Lung (tissue), 12 donors: ENCODE data around the gene REEP1. TPM values are rescaled to one million over a fixed set of nuclear protein-coding genes. Genes with fewer than 3 reads are reported as not detected.

Experiments used
- ATAC-seq: fragments of 200-7000 bp; cut with Tn5 transposase; one replicate; pipeline ENCODE4 v1.9.1; 2020; ENCODE audit warnings: moderate number of reproducible peaks; ENCODE audit not compliant: insufficient read depth, low FRiP score
- DNase-seq, 3 donors: peaks; one replicate each; pipeline ENCODE4 v3.0.0-alpha.2; 2013 to 2017
- H3K27ac ChIP-seq, 2 donors: one replicate each; pipeline ENCODE4 v1.5.1; 2013; ENCODE audit warnings: mild to moderate bottlenecking in 2 of 2, moderate library complexity in 2 of 2, control low read depth in 1 of 2, inconsistent platforms in 1 of 2, low read depth in 1 of 2, low read length in 1 of 2
- H3K27me3 ChIP-seq, 3 donors: one replicate each; pipeline ENCODE4 v1.5.1; 2013; ENCODE audit warnings: low read length in 2 of 3; ENCODE audit not compliant: control insufficient read depth in 3 of 3, insufficient read depth in 3 of 3
- H3K36me3 ChIP-seq, 4 donors: one replicate each; pipeline ENCODE4 v1.5.1; 2013; ENCODE audit warnings: low read length in 4 of 4, mild to moderate bottlenecking in 1 of 4, moderate library complexity in 1 of 4; ENCODE audit not compliant: control insufficient read depth in 4 of 4, insufficient read depth in 4 of 4
- H3K4me1 ChIP-seq, 5 donors: one replicate each; pipeline ENCODE4 v1.5.1; 2013; ENCODE audit warnings: low read length in 5 of 5, mild to moderate bottlenecking in 2 of 5, moderate library complexity in 1 of 5; ENCODE audit not compliant: control insufficient read depth in 5 of 5, insufficient read depth in 5 of 5
- H3K4me3 ChIP-seq: one replicate; pipeline ENCODE4 v1.5.1; 2013; ENCODE audit warnings: mild to moderate bottlenecking, control low read depth, moderate library complexity
- H3K9ac ChIP-seq, 2 donors: one replicate each; pipeline ENCODE4 v1.5.1; 2013; ENCODE audit warnings: low read length in 2 of 2, control low read depth in 1 of 2; ENCODE audit not compliant: insufficient read depth in 1 of 2
- H3K9me3 ChIP-seq, 4 donors: one replicate each; pipeline ENCODE4 v1.5.1; 2013; ENCODE audit warnings: low read length in 3 of 4, mild to moderate bottlenecking in 1 of 4, moderate library complexity in 1 of 4; ENCODE audit not compliant: control insufficient read depth in 4 of 4, insufficient read depth in 3 of 4
- WGBS, 2 donors: extraction: QIAGEN DNeasy Blood & Tissue Kit; methylation state at CpG; one replicate each; pipeline ENCODE4 v1.1.7; 2013; 5-methylcytosine and 5-hydroxymethylcytosine counted together
- polyA plus RNA-seq, 2 donors: library from polyadenylated mRNA; stranded (reverse); fragments of 200-250 nt; gene quantifications; one replicate each; pipeline ENCODE4 v1.2.1, GENCODE V29; 2013
- total RNA-seq, 2 donors: library from RNA; depleted of rRNA in 1 of 2; stranded (reverse); fragments of >200 nt in 1 of 2; gene quantifications; one replicate each; pipeline ENCODE4 v1.2.1, GENCODE V29; 2014 to 2021
- TF ChIP-seq, protein P1 (sequence below): IDR thresholded peaks from 2 replicates; pipeline ENCODE4 v1.5.1; 2012; ENCODE audit warnings: mild to moderate bottlenecking; ENCODE audit errors: control extremely low read depth, extremely low read depth
- donor health status: control.
- donor health status: control.
- donor health status: Bipolar disorder and iron deficiency.
- donor health status: healthy.
- donor health status: DM: yes; HTN: yes; CAD: no.

REEP1 gene
- total and polyA plus RNA-seq, 4 donors = 2.4 to 19.7 (median 5.4) TPM

DNA sequence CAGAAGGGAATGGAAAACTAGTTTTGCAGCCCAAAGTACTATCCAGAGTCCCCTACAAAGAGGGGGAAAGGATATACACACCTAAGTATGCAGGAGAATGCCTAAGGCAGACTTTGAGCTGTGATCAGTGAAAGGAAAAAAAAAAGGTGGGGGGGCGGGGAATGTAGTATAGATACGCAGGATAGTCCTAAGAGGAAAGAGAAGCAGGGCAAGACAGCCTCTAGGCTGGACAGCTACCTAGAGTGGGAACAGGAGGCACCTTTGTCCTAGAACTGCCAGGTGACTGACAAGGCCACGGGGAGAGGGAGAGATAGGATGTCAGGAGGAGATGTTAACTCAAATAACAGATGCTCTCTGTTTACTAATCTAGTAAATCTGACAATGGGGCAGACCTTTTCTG, 6.0 kb downstream of the REEP1 start:
- ATAC-seq (no peak), DNase-seq (no peak)
- 87 to 94% methylated on average over 3 of the region's 3 CpGs for whole genome bisulfite sequencing, 2 donors
- Histone ChIP-seq H3K27me3 (peaks cover 0 to 24% (median 6%) of the 10 kb centered on the region in 3 donors), H3K27ac (no peak overlapping the region), H3K4me3 (no peak overlapping the region), H3K9ac (no peak overlapping the region), H3K9me3 (no peaks in the 10 kb centered on the region), H3K36me3 (no peaks in the 10 kb centered on the region), H3K4me1 (peaks cover 0 to 6% (median 5%) of the 10 kb centered on the region in 5 donors)
- TF ChIP-seq, protein P1, sequence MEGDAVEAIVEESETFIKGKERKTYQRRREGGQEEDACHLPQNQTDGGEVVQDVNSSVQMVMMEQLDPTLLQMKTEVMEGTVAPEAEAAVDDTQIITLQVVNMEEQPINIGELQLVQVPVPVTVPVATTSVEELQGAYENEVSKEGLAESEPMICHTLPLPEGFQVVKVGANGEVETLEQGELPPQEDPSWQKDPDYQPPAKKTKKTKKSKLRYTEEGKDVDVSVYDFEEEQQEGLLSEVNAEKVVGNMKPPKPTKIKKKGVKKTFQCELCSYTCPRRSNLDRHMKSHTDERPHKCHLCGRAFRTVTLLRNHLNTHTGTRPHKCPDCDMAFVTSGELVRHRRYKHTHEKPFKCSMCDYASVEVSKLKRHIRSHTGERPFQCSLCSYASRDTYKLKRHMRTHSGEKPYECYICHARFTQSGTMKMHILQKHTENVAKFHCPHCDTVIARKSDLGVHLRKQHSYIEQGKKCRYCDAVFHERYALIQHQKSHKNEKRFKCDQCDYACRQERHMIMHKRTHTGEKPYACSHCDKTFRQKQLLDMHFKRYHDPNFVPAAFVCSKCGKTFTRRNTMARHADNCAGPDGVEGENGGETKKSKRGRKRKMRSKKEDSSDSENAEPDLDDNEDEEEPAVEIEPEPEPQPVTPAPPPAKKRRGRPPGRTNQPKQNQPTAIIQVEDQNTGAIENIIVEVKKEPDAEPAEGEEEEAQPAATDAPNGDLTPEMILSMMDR = no peak

DNA sequence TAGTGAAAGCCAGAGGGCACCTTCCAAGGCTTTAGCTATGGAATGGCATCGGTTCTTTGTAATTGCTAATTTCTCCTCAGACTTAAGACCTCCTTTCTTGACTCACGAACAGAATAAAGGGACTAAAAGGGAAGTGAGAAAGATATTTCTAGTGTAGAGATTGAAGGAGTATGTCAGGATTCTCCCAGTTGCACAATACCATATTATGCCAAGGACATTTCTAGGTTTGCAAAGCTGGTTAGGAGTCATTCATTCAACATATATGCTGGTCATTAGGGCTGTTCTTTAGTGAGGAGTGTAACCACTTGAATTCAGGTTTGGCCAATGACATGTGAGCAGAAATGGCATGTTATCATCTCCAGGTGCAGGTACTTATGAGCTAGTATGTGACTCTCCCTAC, 7.4 kb downstream of the REEP1 start:
- TF ChIP-seq, protein P1 = no peak
- WGBS, 2 donors = 76 to 77% methylated on average over 2 of the region's 2 CpGs
- ATAC-seq (no peak), DNase-seq (no peak)
- Histone ChIP-seq H3K9ac (no peak overlapping the region), H3K4me1 (peaks cover 0 to 6% (median 2%) of the 10 kb centered on the region in 5 donors), H3K27me3 (peaks cover 0 to 12% (median 0%) of the 10 kb centered on the region in 3 donors), H3K4me3 (no peak overlapping the region), H3K36me3 (no peaks in the 10 kb centered on the region), H3K9me3 (no peaks in the 10 kb centered on the region), H3K27ac (no peak overlapping the region)

DNA sequence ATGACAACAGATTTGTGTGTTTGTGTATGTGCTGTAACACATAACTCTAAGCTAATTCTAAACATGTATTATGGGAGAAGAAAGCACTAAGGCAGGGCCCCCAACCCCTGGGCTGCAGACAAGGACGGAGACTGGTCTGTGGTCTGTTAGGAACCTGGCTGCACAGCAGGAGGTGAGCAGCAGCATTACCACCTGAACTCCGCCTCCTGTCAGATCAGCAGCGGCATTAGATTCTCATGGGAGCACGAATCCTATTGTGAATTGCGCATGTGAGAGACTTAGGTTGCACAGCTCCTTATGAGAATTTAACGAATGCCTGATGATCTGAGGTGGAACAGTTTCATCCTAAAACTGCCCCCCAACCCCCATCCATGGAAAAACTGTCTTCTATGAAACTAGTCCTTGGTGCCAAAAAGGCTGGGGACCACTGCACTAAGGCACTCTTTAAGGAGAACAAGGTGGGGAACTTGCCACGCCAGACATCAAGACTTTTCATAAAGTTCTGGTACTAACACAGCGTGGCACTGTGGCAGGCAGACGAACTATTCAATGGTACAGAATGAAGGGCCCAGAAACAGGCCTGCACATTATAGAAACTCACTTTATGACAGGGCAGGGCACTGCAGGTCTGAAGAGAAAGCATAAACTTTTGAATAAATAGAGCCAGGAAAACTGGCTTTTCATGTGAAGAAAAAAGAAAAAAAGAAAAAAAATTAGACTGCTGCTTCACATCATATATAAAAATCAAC, 14.0 kb downstream of the REEP1 start:
- no peaks in the 10 kb centered on the region for H3K36me3 ChIP-seq
- 89 to 92% methylated on average over 9 of the region's 9 CpGs for WGBS, 2 donors
- no peaks in the 10 kb centered on the region for H3K9me3 ChIP-seq
- no peak overlapping the region for H3K9ac ChIP-seq
- no peak overlapping the region for H3K4me3 ChIP-seq
- no peak overlapping the region for H3K27ac ChIP-seq
- DNase-seq (no peak), ATAC-seq (no peak)
- H3K4me1 ChIP-seq = peaks cover 0 to 5% (median 0%) of the 10 kb centered on the region in 5 donors
- no peaks in the 10 kb centered on the region for H3K27me3 ChIP-seq
- TF ChIP-seq, protein P1 = no peak
